GM12892 (cell line): ENCODE results near the gene ANKRD24.

Experiments used
- POLR2A ChIP-seq: IDR thresholded peaks from 2 replicates; pipeline ENCODE4 v1.6.1; 2011; ENCODE audit warnings: low read depth, low read length, control low read depth
- POLR2AphosphoS5 ChIP-seq: IDR thresholded peaks from 2 replicates; pipeline ENCODE4 v1.6.1; 2011; ENCODE audit warnings: low read depth, low read length, control low read depth
- TAF1 ChIP-seq: IDR thresholded peaks from 2 replicates; pipeline ENCODE4 v1.6.1; 2011; ENCODE audit warnings: low read depth, mild to moderate bottlenecking, control low read depth, low read length, borderline replicate concordance

DNA sequence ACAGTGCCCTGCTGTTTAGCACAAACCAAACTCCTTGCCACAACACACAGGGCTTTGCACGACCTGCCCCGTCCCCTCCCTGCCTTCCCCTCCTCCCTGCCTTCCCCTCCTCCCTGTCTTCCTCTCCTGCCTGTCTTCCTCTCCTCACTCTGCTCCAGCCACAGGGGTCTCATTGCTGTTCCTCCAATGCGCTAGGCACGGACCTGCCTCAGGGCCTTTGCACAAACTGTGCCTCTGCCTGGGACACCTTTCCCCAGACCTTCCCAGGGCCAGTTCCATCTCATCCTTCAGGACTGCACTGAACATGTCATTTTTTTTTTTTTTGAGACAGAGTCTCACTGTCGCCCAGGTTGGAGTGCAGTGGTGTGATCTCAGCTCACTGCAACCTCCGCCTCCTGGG, 30.9 kb upstream of the ANKRD24 start:
- TF ChIP-seq POLR2AphosphoS5 (no peak), POLR2A (no peak), TAF1 (no peak)
